Colonic mucosa (tissue), 4 donors: ENCODE measurements around the gene CKAP5. TPM values are rescaled to one million over a fixed set of nuclear protein-coding genes. Genes with fewer than 3 reads are reported as not detected.
A peak's percentile ranks its signal among the peaks of the same experiment; 100 is the strongest.

Experiments used
- DNase-seq: peaks from one replicate; pipeline ENCODE4 v3.0.0-alpha.2; 2020
- H3K27ac ChIP-seq: fragments of 200-600 bp; one replicate; pipeline ENCODE4 v1.8.0; 2021
- H3K27me3 ChIP-seq: fragments of 200-600 bp; one replicate; pipeline ENCODE4 v1.8.0; 2021
- H3K36me3 ChIP-seq: fragments of 200-600 bp; one replicate; pipeline ENCODE4 v1.8.0; 2021
- H3K4me1 ChIP-seq: fragments of 200-600 bp; one replicate; pipeline ENCODE4 v1.8.0; 2021; ENCODE audit warnings: mild to moderate bottlenecking
- H3K4me3 ChIP-seq: fragments of 200-600 bp; one replicate; pipeline ENCODE4 v1.8.0; 2021
- H3K9ac ChIP-seq, 2 donors: one replicate each; pipeline ENCODE4 v1.7.0; 2013; ENCODE audit warnings: control low read depth in 2 of 2, low read depth in 2 of 2, low read length in 2 of 2
- H3K9me3 ChIP-seq: fragments of 200-600 bp; one replicate; pipeline ENCODE4 v1.8.0; 2021
- CTCF ChIP-seq: fragments of 200-600 bp; IDR thresholded peaks from one replicate; pipeline ENCODE4 v1.8.0; 2022; ENCODE audit warnings: antibody characterized with exemption, mild to moderate bottlenecking
- intact Hi-C: fragments of 100-400 bp; cut with DNase I; formaldehyde crosslinking; loops from one replicate; pipeline ENCODE4 v1.14.1; 2022
- total RNA-seq, 2 donors: library from RNA; stranded (reverse); fragmentation: NEBNext Ultra II Directional in 1 of 2; extraction: Animal tissue kit (Norgen Biotek cat#: 25700) in 1 of 2; gene quantifications; one replicate each; pipeline ENCODE4 v1.2.1, GENCODE V29; 2021
- donor health status: healthy.
- donor health status: DM: no; HTN: no; CAD: no.
- donor health status: DM: no; HTN: no; CAD: no.

CKAP5 gene
- total RNA-seq, result 100 to 1,000 TPM in 1 of 2 donors, 10 to 100 TPM in 1; 71.2 to 105 TPM

GRCh38 chr11:46845740-46846509 lies at the start of gene CKAP5:
Gene CKAP5, minus strand, starts transcription at chr11:46846280. Its CDS starts 25,049 bp downstream, at chr11:46821231.
- Histone ChIP-seq H3K9me3 (no peaks in the 10 kb centered on the region), H3K4me3 (peak within 1 kb of the TSS; percentile 92), H3K36me3 (no peaks in the 10 kb centered on the region), H3K4me1 (peaks cover 8% of the 10 kb centered on the region), H3K27me3 (no peaks in the 10 kb centered on the region), H3K27ac (peak within 1 kb of the TSS; percentile 78), H3K9ac (peak within 1 kb of the TSS; percentile 80 to 88)
- no peak for TF ChIP-seq CTCF
- intact Hi-C loops, result loop anchor here (1.0 kb wide), 1 partner anchor 19 kb away; no protein-coding TSS in a partner anchor
- DNase-seq, result peak; percentile 94

GRCh38 chr11:46895821-46896220 lies 49.7 kb upstream of the CKAP5 start:
- Histone ChIP-seq H3K27ac (no peak overlapping the region), H3K4me3 (no peak overlapping the region), H3K9ac (no peak overlapping the region), H3K9me3 (no peaks in the 10 kb centered on the region), H3K27me3 (no peaks in the 10 kb centered on the region), H3K36me3 (no peaks in the 10 kb centered on the region), H3K4me1 (no peaks in the 10 kb centered on the region)
- TF ChIP-seq CTCF, result no peak
- intact Hi-C loops, result no loop called here
- no peak for DNase-seq

GRCh38 chr11:46894961-46895360 lies 48.9 kb upstream of the CKAP5 start:
- Histone ChIP-seq H3K9ac (no peak overlapping the region), H3K4me3 (no peak overlapping the region), H3K36me3 (no peaks in the 10 kb centered on the region), H3K27ac (no peak overlapping the region), H3K27me3 (no peaks in the 10 kb centered on the region), H3K9me3 (no peaks in the 10 kb centered on the region), H3K4me1 (no peaks in the 10 kb centered on the region)
- no peak for TF ChIP-seq CTCF
- intact Hi-C loops, result no loop called here
- no peak for DNase-seq

- H3K27ac ChIP-seq, result no peak overlapping the region
- H3K4me1 ChIP-seq, result no peaks in the 10 kb centered on the region
- no peak overlapping the region for H3K4me3 ChIP-seq
- no peak for DNase-seq
- H3K9me3 ChIP-seq, result no peaks in the 10 kb centered on the region
- intact Hi-C loops, result no loop called here
- no peak for TF ChIP-seq CTCF
- no peaks in the 10 kb centered on the region for H3K27me3 ChIP-seq
- no peaks in the 10 kb centered on the region for H3K36me3 ChIP-seq
- no peak overlapping the region for H3K9ac ChIP-seq
Observed at GRCh38 chr11:46894506-46894905, 48.4 kb upstream of the CKAP5 start.

GRCh38 chr11:46892838-46893237 lies 46.8 kb upstream of the CKAP5 start:
- Histone ChIP-seq H3K27me3 (no peaks in the 10 kb centered on the region), H3K4me1 (no peaks in the 10 kb centered on the region), H3K36me3 (no peaks in the 10 kb centered on the region), H3K9me3 (no peaks in the 10 kb centered on the region), H3K4me3 (no peak overlapping the region), H3K27ac (no peak overlapping the region), H3K9ac (no peak overlapping the region)
- intact Hi-C loops, result no loop called here
- TF ChIP-seq CTCF, result no peak
- no peak for DNase-seq
